GM15510 (cell line): ENCODE results near the gene KRTAP5-6.

Experiments
- POLR2A ChIP-seq: IDR thresholded peaks from 3 replicates; pipeline ENCODE4 v1.6.1; 2011; ENCODE audit warnings: borderline replicate concordance; ENCODE audit not compliant: insufficient read length; ENCODE audit errors: extremely low read depth

Gene KRTAP5-6

GRCh38 chr11:1655168-1656060 lies 41.6 kb upstream of the KRTAP5-6 start:
- no peak for TF ChIP-seq POLR2A

DNA sequence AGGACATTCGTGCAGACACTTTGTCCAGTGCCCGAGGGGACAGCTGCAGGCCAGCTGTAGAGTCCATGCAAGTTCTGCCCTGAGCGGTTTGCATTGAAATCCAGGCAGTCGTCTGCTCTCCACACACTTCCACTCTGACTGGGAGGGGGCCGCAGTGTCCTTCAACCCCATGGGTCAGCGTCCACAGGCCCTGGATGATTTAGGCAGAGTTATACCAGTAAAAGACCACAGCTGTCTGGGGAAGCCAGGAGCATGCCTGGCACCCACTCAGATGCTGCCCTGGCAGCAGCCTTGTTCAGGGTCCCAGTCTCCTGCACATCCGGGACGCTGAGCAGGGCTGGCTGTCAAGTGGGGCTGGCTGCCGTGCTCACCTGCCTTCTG lies 40.9 kb upstream of the KRTAP5-6 start:
- no peak for TF ChIP-seq POLR2A

DNA sequence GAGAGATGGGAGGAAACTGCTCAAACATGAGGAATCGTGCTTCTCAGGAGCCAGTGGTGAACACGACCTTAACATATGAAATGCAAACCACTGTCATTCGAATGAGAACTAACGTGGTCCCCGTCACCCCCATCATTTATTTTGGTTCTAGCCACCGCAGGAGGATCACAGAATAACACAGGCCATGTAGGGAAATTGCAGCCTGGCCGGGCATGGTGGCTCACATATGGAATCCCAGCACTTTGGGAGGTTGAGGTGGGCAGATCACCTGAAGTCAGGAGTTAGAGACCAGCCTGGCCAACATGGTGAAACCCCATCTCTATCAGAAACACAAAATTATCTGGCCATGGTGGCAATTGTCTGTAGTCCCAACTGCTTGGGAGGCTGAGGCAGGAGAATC lies 40.3 kb upstream of the KRTAP5-6 start:
- TF ChIP-seq POLR2A = no peak

- no peak for TF ChIP-seq POLR2A
Measured at GRCh38 chr11:1659506-1659905, 37.5 kb upstream of the KRTAP5-6 start.

DNA sequence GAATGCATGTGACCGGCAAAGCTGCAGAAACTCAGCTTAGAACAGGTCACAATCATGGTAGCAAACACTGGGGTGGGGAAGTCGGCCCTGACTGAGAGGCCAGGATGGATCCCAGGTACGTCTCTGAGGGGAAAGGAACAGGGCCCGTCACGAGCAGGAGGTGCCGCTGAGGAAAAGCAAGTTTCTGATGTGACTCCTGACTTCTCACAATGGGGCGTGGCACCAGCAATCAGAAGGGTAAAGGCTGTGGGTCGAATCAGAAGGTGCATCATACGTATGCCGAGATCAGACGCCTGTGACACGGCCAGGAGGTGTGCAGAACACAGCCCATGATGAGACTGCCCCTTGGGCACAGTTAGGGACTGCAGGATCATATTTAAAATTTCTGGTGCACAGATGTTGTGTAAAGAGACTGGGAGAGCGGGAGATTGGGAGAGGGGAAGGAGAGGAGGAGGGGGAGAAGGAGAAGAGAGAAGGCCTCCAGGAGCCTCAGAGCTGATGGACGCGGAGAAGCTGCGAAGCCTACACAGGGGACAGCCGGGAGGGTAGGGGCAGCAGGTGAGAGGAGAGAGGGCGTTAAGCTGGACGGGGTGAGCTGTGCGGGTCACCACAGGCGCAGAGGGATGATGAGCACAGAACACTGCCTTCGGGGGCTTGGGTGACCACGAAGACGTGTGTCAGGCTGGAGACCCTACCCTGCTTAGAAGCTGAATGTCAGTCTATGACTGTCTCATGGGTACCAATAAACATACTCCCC lies 36.7 kb upstream of the KRTAP5-6 start:
- TF ChIP-seq POLR2A = no peak

DNA sequence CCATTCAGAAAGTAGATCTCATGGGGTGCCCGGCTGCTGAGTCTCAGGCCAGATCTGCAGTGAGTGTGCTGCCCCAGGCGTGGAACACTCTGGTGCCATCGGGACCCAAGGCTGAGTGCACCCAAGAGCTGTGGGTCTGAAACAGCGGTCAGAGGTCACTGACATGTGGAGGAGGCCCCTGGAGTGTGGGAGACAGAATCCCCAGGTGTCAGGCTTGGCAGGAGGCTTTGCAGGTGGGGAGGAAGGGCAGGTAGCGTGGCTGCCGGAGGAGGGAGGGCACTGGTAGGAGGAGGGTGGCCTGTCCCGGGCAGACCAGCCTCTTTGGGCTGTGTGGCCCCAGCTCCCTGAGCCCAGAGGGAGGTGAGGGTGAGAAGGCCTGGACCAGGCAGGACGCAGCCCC lies 31.7 kb upstream of the KRTAP5-6 start:
- TF ChIP-seq POLR2A = no peak

DNA sequence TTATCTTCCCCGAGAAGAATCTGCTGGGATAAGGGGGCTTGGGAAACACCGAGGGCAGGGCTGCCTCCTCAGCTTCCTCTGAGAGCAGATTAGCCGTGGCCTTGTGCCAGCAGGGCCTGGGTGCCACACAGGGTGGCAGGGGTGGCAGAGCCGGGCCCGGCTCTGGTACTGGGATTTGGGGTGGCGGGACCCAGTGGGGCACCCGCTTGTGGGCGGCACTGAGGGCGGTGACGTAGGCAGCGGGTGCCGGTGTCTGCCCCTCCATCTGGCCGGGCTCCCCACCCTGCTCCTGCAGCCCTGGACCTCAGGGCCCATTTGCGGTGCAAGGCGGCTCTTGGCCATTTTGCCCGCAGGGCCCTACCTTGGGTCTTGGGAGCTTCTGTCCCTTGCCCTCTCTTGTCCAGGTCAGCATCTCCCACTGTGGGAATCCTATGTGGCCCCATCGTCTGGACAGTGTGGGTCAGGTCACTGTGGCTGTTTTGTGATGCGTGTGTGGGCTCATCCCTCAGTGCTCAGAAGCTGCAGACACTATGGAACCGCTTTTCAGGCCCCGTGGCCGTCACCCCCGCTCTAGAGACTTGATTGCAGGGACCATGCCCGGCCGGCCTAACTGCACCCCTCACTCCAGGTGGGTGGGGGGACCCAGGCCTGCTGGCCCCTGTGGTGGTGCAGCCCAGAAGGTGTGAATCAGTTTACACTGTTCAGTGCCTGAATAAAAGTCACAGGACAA lies 29.7 kb upstream of the KRTAP5-6 start:
- TF ChIP-seq POLR2A = no peak

GRCh38 chr11:1667906-1668305 lies 29.1 kb upstream of the KRTAP5-6 start:
- no peak for TF ChIP-seq POLR2A

DNA sequence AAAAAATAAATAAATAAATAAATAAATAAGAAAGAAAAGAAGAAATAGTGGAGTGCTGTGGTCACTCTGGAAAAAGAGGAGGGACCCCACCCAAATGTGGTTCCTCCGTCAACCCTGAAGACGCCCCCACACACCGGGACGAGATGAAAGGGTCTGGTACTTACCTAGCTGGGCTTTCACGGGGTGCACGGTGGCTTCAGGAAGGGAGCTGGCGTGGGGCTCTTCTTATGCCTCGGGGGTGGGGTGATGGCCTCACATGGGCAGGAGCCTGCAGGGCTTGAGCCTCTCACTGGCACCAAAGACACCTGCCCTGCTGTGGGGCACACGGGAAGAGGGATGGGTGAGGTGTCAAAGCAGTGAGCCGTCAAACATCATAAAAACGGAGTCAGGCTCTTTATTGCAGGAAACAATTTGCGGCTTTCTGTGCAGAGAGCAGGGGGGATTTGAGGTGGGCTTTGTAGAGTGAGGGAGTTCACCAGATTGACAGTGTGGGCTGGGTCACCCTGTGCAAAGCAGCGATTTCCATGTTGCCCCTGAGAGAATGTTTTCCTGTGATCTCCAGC lies 28.0 kb upstream of the KRTAP5-6 start:
- no peak for TF ChIP-seq POLR2A

DNA sequence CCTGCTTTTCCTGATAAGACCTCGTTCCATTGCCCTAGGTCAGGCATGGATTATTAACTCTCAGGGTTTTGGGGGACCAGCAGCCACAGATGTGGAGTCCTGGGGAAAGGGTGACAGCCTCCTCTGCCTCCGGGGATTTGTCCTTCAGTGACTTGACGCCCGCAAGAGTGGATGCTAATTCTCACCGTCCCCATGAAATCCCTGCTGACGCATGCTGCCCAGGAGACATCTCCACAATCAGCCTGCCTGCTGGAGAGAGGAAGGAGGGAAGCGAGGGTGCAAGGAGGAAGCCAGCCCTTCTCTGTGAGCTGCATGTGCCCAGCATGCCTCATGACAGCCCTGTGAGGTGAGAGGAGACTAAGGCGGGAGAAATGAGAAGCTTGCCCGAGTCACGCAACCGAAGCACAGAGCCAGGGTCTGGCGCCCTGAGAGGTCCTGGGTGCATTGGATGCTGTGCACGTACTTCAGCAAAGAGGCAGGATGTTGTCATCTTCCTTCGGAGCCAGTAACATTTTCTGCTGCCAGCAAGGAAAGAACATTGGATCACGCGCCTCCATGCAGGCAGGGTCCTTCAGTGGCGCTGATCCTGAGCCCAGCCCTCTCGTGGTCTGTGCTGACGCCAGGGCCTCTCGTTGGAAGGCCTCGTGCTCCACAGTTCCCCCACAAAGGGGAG lies 27.3 kb upstream of the KRTAP5-6 start:
- TF ChIP-seq POLR2A = no peak

DNA sequence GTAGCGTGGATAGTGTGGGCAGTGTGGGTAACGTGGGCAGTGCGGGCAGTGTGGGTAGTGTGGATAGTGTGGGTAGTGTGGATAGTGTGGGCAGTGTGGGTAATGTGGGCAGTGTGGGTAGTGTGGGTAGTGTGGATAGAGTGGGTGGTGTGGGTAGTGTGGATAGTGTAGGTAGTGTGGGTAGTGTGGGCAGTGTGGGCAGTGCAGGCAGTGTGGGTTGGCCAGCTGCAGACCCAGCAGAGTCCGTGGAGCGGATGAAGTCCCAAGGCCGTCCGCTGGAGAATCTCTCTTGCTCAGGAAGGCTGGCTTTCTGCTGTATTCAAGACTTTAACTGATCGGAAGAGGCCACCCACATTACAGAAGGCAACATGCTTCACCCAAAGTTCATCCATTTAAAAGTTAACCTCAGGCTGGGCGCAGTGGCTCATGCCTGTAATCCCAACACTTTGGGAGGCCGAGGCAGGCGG lies 26.1 kb upstream of the KRTAP5-6 start:
- TF ChIP-seq POLR2A = no peak

GRCh38 chr11:1671658-1672057 lies 25.3 kb upstream of the KRTAP5-6 start:
- TF ChIP-seq POLR2A = no peak

- no peak for TF ChIP-seq POLR2A
Measured at GRCh38 chr11:1672613-1673350, 24.2 kb upstream of the KRTAP5-6 start.
